Suprapubic skin (tissue), 4 donors: ENCODE data around the gene SNX13. TPM values are rescaled to one million over a fixed set of nuclear protein-coding genes. Genes with fewer than 3 reads are reported as not detected.

Source experiments
- DNase-seq, 2 donors: peaks; one replicate each; pipeline ENCODE4 v3.0.0-alpha.2; 2019; ENCODE audit warnings: low spot score in 2 of 2
- H3K27ac ChIP-seq: fragments of 200-600 bp; sonication (generic); one replicate; pipeline ENCODE4 v1.5.1; 2019
- H3K27me3 ChIP-seq: fragments of 200-600 bp; sonication (generic); one replicate; pipeline ENCODE4 v1.5.1; 2019
- H3K36me3 ChIP-seq: fragments of 200-600 bp; sonication (generic); one replicate; pipeline ENCODE4 v1.5.1; 2019
- H3K4me1 ChIP-seq: fragments of 200-600 bp; sonication (generic); one replicate; pipeline ENCODE4 v1.5.1; 2019
- H3K4me3 ChIP-seq: fragments of 200-600 bp; sonication (generic); one replicate; pipeline ENCODE4 v1.5.1; 2019; ENCODE audit warnings: mild to moderate bottlenecking
- H3K9me3 ChIP-seq: fragments of 200-600 bp; sonication (generic); one replicate; pipeline ENCODE4 v1.5.1; 2019
- CTCF ChIP-seq, 2 donors: fragments of 200-600 bp in 1 of 2; fragments of 450-650 bp in 1 of 2; sonication (generic) in 1 of 2; IDR thresholded peaks; one replicate each; pipeline ENCODE4 v1.5.1; 2016 to 2019; ENCODE audit warnings: antibody characterized with exemption in 2 of 2, mild to moderate bottlenecking in 1 of 2, moderate library complexity in 1 of 2
- EP300 ChIP-seq: sonication (generic); formaldehyde crosslinking; IDR thresholded peaks from one replicate; pipeline ENCODE4 v1.6.1; 2017; ENCODE audit warnings: antibody characterized with exemption
- POLR2A ChIP-seq, 2 donors: fragments of 450-650 bp; IDR thresholded peaks; one replicate each; pipeline ENCODE4 v1.6.1; 2017; ENCODE audit warnings: antibody characterized with exemption in 2 of 2, mild to moderate bottlenecking in 2 of 2, moderate library complexity in 2 of 2
- POLR2AphosphoS5 ChIP-seq, 3 donors: sonication (generic); formaldehyde crosslinking; IDR thresholded peaks; one replicate each; pipeline ENCODE4 v1.6.1; 2017; ENCODE audit warnings: antibody characterized with exemption in 3 of 3
- WGBS: methylation state at CpG from one replicate; pipeline ENCODE4 v1.1.5; 2018; 5-methylcytosine and 5-hydroxymethylcytosine counted together
- total RNA-seq, 4 donors: library from RNA; depleted of rRNA; stranded (reverse); fragments of >200 nt; gene quantifications; one replicate each; pipeline ENCODE4 v1.1.0, GENCODE V29; 2016

SNX13 gene
- total RNA-seq, 4 donors from 2014 or later = 32.7 to 69.9 (median 59.7) TPM

- no peaks in the 10 kb centered on the region for H3K36me3 ChIP-seq
- no peaks in the 10 kb centered on the region for H3K27me3 ChIP-seq
- H3K4me1 ChIP-seq = no peaks in the 10 kb centered on the region
- DNase-seq = no peak
- 96% methylated on average over 1 of the region's 1 CpG for WGBS
- H3K4me3 ChIP-seq = no peak overlapping the region
- H3K9me3 ChIP-seq = no peaks in the 10 kb centered on the region
- TF ChIP-seq POLR2A (IDR thresholded peaks at IDR 0.05) = no peak
- no peak for TF ChIP-seq EP300
- TF ChIP-seq CTCF (IDR thresholded peaks at IDR 0.05) = no peak
- TF ChIP-seq POLR2AphosphoS5 (IDR thresholded peaks at IDR 0.05) = no peak
- no peak overlapping the region for H3K27ac ChIP-seq
Observed at GRCh38 chr7:17779381-17779780, 160.9 kb downstream of the SNX13 start.

DNA sequence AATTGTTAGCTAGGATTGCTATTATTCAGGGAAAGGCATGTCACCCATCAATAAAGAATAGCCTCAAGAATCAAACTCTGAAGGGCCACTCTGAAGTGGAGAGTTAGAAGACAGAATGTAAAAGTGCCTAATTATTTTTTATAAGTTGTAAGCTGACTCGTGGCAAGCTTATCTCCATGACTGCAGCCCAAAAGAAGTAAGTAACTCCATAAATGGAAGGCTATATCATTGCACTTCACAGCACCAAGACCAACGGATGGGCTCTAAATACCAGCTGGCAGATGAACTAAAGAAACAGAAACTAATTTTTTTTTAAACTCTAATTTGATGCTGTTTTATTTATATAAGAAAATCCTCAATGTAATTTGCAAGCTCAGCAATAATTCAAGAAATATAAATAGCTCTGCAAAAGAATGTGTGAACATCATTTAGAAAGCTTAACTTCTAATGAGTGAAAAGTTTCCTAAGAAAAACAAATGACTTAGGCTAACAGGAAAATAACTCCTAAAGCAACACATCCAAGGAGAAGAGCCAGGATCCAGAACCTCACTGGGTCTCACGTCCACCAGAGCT, 165.5 kb downstream of the SNX13 start:
- Histone ChIP-seq H3K4me3 (no peak overlapping the region), H3K4me1 (peaks cover 14% of the 10 kb centered on the region), H3K27me3 (no peaks in the 10 kb centered on the region), H3K9me3 (no peaks in the 10 kb centered on the region), H3K27ac (no peak overlapping the region), H3K36me3 (no peaks in the 10 kb centered on the region)
- 71% methylated on average over 3 of the region's 3 CpGs for WGBS
- TF ChIP-seq EP300 (no peak), POLR2A (IDR thresholded peaks at IDR 0.05) (no peak), POLR2AphosphoS5 (IDR thresholded peaks at IDR 0.05) (no peak), CTCF (IDR thresholded peaks at IDR 0.05) (no peak)
- no peak for DNase-seq

DNA sequence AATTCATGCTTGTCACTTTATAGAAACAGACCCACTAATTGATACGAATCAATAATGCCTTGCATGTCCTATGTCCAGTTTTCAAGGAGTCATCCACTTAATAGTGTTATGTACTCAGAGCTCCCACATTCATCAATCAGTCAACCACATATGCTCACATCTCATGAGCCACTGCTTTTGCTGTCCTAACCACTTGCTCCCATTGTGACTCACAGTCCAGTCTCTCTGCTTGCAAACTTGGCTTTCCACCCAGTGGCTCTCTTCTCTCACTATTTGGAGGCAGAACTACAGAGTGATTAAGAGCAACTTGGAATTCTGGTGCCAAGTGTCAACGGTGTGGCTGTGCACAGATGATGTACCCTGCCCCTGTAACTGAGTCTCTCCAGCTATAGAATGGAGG, 166.0 kb downstream of the SNX13 start:
- H3K4me1 ChIP-seq = peaks cover 14% of the 10 kb centered on the region
- no peaks in the 10 kb centered on the region for H3K36me3 ChIP-seq
- H3K9me3 ChIP-seq = no peaks in the 10 kb centered on the region
- no peak for TF ChIP-seq POLR2A (IDR thresholded peaks at IDR 0.05)
- no peak for TF ChIP-seq POLR2AphosphoS5 (IDR thresholded peaks at IDR 0.05)
- TF ChIP-seq EP300 = no peak
- WGBS = 68% methylated on average over 2 of the region's 2 CpGs
- no peak overlapping the region for H3K27ac ChIP-seq
- no peaks in the 10 kb centered on the region for H3K27me3 ChIP-seq
- no peak overlapping the region for H3K4me3 ChIP-seq
- DNase-seq = no peak

GRCh38 chr7:17773289-17773626, 167.0 kb downstream of the SNX13 start:
- TF ChIP-seq CTCF (IDR thresholded peaks at IDR 0.05) = no peak
- no peak for TF ChIP-seq POLR2AphosphoS5 (IDR thresholded peaks at IDR 0.05)
- no peak for TF ChIP-seq POLR2A (IDR thresholded peaks at IDR 0.05)
- no peak for TF ChIP-seq EP300
- no peak for DNase-seq
- H3K4me1 ChIP-seq = peaks cover 14% of the 10 kb centered on the region
- WGBS = 80% methylated on average over 4 of the region's 4 CpGs
- no peak overlapping the region for H3K4me3 ChIP-seq
- H3K36me3 ChIP-seq = no peaks in the 10 kb centered on the region
- no peaks in the 10 kb centered on the region for H3K27me3 ChIP-seq
- H3K9me3 ChIP-seq = no peaks in the 10 kb centered on the region
- H3K27ac ChIP-seq = no peak overlapping the region

GRCh38 chr7:17772581-17773288, 167.6 kb downstream of the SNX13 start:
- Histone ChIP-seq H3K9me3 (no peaks in the 10 kb centered on the region), H3K4me1 (peaks cover 14% of the 10 kb centered on the region), H3K36me3 (no peaks in the 10 kb centered on the region), H3K27me3 (no peaks in the 10 kb centered on the region), H3K4me3 (no peak overlapping the region), H3K27ac (no peak overlapping the region)
- TF ChIP-seq POLR2AphosphoS5 (IDR thresholded peaks at IDR 0.05) = no peak
- TF ChIP-seq POLR2A (IDR thresholded peaks at IDR 0.05) = no peak
- TF ChIP-seq EP300 = no peak
- no peak for TF ChIP-seq CTCF (IDR thresholded peaks at IDR 0.05)
- 50% methylated on average over 4 of the region's 4 CpGs for WGBS
- no peak for DNase-seq
